CD14-positive monocyte (primary cell): ENCODE measurements around the gene CDHR5. TPM values are rescaled to one million over a fixed set of nuclear protein-coding genes. Genes with fewer than 3 reads are reported as not detected.

Experiments
- DNase-seq, 3 donors: peaks; one replicate each; pipeline ENCODE4 v3.0.0-alpha.2; 2011 to 2022
- H2AFZ ChIP-seq: 2 replicates; pipeline ENCODE4 v1.6.0; 2012; ENCODE audit warnings: mild to moderate bottlenecking, low read depth, low read length, inconsistent platforms; ENCODE audit not compliant: insufficient read depth, poor library complexity, severe bottlenecking
- H3K27ac ChIP-seq, 2 donors: 1 replicate in 1 of 2; 2 replicates in 1 of 2; pipeline ENCODE4 v1.5.1; 2012 to 2013; ENCODE audit warnings: low read length in 2 of 2, control low read depth in 1 of 2, inconsistent platforms in 1 of 2, low read depth in 1 of 2, mild to moderate bottlenecking in 1 of 2
- H3K27me3 ChIP-seq, 2 donors: one replicate each; pipeline versions ENCODE4 v1.6.0 to v1.6.1; 2011 to 2013; ENCODE audit warnings: low read length in 2 of 2; ENCODE audit not compliant: control insufficient read depth in 2 of 2, insufficient read depth in 2 of 2
- H3K36me3 ChIP-seq, 2 donors: replicated peaks in 1 of 2; 1 replicate in 1 of 2; 2 replicates in 1 of 2; pipeline versions ENCODE4 v1.5.1 to v1.6.1; 2012 to 2013; ENCODE audit warnings: low read length in 2 of 2, control low read depth in 1 of 2, inconsistent platforms in 1 of 2, mild to moderate bottlenecking in 1 of 2; ENCODE audit not compliant: insufficient read depth in 2 of 2, control insufficient read depth in 1 of 2
- H3K4me1 ChIP-seq, 2 donors: 1 replicate in 1 of 2; 2 replicates in 1 of 2; pipeline versions ENCODE4 v1.5.1 to v1.6.1; 2012 to 2013; ENCODE audit warnings: low read length in 2 of 2, control low read depth in 1 of 2, inconsistent platforms in 1 of 2, mild to moderate bottlenecking in 1 of 2, moderate library complexity in 1 of 2; ENCODE audit not compliant: insufficient read depth in 2 of 2, control insufficient read depth in 1 of 2
- H3K4me2 ChIP-seq: replicated peaks from 2 replicates; pipeline ENCODE3; 2012; ENCODE audit warnings: low read length, moderate library complexity, mild to moderate bottlenecking; ENCODE audit not compliant: poor library complexity, severe bottlenecking; ENCODE audit errors: extremely low read depth
- H3K4me3 ChIP-seq, 3 experiments: fragments of 200-600 bp in 1 of 3; sonication (generic) in 1 of 3; replicated peaks in 1 of 3; 1 replicate in 2 of 3; 2 replicates in 1 of 3; pipeline ENCODE4 v1.5.1; 2011 to 2013; ENCODE audit warnings: low read length in 3 of 3, mild to moderate bottlenecking in 3 of 3, control low read depth in 2 of 3, low read depth in 2 of 3, inconsistent platforms in 1 of 3, moderate library complexity in 1 of 3
- H3K79me2 ChIP-seq: 2 replicates; pipeline ENCODE4 v1.6.0; 2012; ENCODE audit warnings: mild to moderate bottlenecking, control low read depth, inconsistent platforms, low read length, moderate library complexity; ENCODE audit not compliant: insufficient read depth
- H3K9ac ChIP-seq: 2 replicates; pipeline ENCODE4 v1.6.0; 2017; ENCODE audit warnings: low read length, mild to moderate bottlenecking; ENCODE audit not compliant: insufficient read depth, poor library complexity, severe bottlenecking
- H3K9me3 ChIP-seq, 2 donors: replicated peaks in 1 of 2; 1 replicate in 1 of 2; 2 replicates in 1 of 2; pipeline versions ENCODE4 v1.5.1 to v1.6.1; 2012 to 2013; ENCODE audit warnings: low read length in 2 of 2, control low read depth in 1 of 2; ENCODE audit not compliant: control insufficient read depth in 1 of 2, insufficient read depth in 1 of 2
- H4K20me1 ChIP-seq: 2 replicates; pipeline ENCODE4 v1.6.0; 2012; ENCODE audit warnings: mild to moderate bottlenecking, low read length, control low read depth, moderate library complexity; ENCODE audit not compliant: insufficient read depth
- H3K27ac Mint-ChIP-seq, 7 donors: one replicate each; pipeline ENCODE4 v1.8.0; 2020; ENCODE audit warnings: mild to moderate bottlenecking in 7 of 7, mixed read lengths in 7 of 7, moderate library complexity in 6 of 7, inconsistent platforms in 2 of 7
- H3K27me3 Mint-ChIP-seq, 3 donors: one replicate each; pipeline ENCODE4 v1.8.0; 2021 to 2022; ENCODE audit warnings: low read depth in 3 of 3, mild to moderate bottlenecking in 3 of 3, mixed read lengths in 3 of 3, moderate library complexity in 3 of 3, inconsistent platforms in 1 of 3
- H3K36me3 Mint-ChIP-seq, 2 donors: one replicate each; pipeline ENCODE4 v1.8.0; 2020; ENCODE audit warnings: mixed read lengths in 2 of 2, inconsistent platforms in 1 of 2, mild to moderate bottlenecking in 1 of 2
- H3K4me1 Mint-ChIP-seq: one replicate; pipeline ENCODE4 v1.8.0; 2020; ENCODE audit warnings: mild to moderate bottlenecking, mixed read lengths
- H3K4me3 Mint-ChIP-seq, 2 donors: one replicate each; pipeline ENCODE4 v1.8.0; 2020; ENCODE audit warnings: mild to moderate bottlenecking in 2 of 2, mixed read lengths in 2 of 2, moderate library complexity in 1 of 2
- H3K9me3 Mint-ChIP-seq, 7 donors: one replicate each; pipeline ENCODE4 v1.8.0; 2020 to 2022; ENCODE audit warnings: mixed read lengths in 7 of 7, mild to moderate bottlenecking in 6 of 7, moderate library complexity in 6 of 7, inconsistent platforms in 2 of 7
- WGBS: methylation state at CpG from one replicate; pipeline ENCODE4 v1.1.5; 2013; ENCODE audit warnings: missing lambda C conversion rate; ENCODE audit not compliant: insufficient coverage; 5-methylcytosine and 5-hydroxymethylcytosine counted together
- intact Hi-C, 2 donors: fragments of 100-400 bp; cut with micrococcal nuclease; formaldehyde crosslinking; loops; one replicate each; pipeline versions ENCODE4 v1.15.0 to v1.15.1; 2023
- polyA plus RNA-seq, 3 donors: library from polyadenylated mRNA; depleted of rRNA in 1 of 3; unstranded in 2 of 3; stranded (reverse) in 1 of 3; fragments of 300-500 nt in 2 of 3; fragments of >200 nt in 1 of 3; fragmentation: Illumina TruSeq in 2 of 3; gene quantifications; 1 replicate in 2 of 3; 2 replicates in 1 of 3; pipeline ENCODE4 v1.2.3, GENCODE V29; 2012 to 2021
- TF ChIP-seq, protein P1 (sequence below): fragments of 200-600 bp; IDR thresholded peaks from one replicate; pipeline ENCODE4 v1.8.0; 2022; ENCODE audit warnings: antibody characterized with exemption, mild to moderate bottlenecking

CDHR5 gene
- polyA plus RNA-seq, 3 donors, result 0.18 to 0.43 (median 0.18) TPM

DNA sequence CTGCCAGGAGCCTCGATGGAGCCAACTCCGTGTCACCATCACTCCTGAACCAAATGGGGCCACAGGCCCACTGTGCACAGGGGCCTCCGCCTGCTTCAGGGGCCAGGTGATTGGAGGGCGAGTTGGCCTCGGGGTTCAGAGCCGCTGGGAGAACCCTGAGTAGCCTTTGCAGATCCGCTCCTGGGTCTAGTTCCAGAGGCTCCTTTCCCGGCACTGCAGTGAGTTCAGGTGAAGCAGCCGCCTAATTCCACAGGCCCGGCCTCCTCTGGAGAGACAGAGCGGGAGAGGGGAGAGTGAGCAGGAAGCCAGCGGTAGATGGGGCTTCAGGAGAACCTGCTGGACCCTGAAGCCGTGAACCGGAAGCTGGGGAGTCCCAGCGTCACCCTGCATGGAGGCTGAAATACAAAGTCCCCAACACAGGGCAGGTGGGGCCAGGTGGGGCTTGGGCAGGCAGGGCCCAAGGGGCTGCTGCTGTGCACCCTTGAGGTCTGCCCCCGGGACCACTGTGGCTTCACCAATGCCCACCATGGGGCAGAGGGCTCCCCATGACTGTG is 34.9 kb upstream of the CDHR5 start:
- H2AFZ ChIP-seq, result no peak overlapping the region
- intact Hi-C loops, result loop anchor here in 1 of 2 donors (5.0 kb wide), 1 partner anchor 63 kb away; no protein-coding TSS in a partner anchor
- H3K79me2 ChIP-seq, result no peaks in the 10 kb centered on the region
- Mint-ChIP-seq H3K4me3 (no peak overlapping the region), H3K36me3 (peaks cover 43 to 87% of the 10 kb centered on the region in 2 donors), H3K27ac (no peak overlapping the region), H3K9me3 (no peaks in the 10 kb centered on the region), H3K27me3 (peaks cover 2 to 5% (median 3%) of the 10 kb centered on the region in 3 donors), H3K4me1 (no peaks in the 10 kb centered on the region)
- WGBS, result 96% methylated on average over 15 of the region's 16 CpGs
- no peak overlapping the region for H3K27ac ChIP-seq
- TF ChIP-seq, protein P1, sequence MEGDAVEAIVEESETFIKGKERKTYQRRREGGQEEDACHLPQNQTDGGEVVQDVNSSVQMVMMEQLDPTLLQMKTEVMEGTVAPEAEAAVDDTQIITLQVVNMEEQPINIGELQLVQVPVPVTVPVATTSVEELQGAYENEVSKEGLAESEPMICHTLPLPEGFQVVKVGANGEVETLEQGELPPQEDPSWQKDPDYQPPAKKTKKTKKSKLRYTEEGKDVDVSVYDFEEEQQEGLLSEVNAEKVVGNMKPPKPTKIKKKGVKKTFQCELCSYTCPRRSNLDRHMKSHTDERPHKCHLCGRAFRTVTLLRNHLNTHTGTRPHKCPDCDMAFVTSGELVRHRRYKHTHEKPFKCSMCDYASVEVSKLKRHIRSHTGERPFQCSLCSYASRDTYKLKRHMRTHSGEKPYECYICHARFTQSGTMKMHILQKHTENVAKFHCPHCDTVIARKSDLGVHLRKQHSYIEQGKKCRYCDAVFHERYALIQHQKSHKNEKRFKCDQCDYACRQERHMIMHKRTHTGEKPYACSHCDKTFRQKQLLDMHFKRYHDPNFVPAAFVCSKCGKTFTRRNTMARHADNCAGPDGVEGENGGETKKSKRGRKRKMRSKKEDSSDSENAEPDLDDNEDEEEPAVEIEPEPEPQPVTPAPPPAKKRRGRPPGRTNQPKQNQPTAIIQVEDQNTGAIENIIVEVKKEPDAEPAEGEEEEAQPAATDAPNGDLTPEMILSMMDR, result no peak
- no peaks in the 10 kb centered on the region for H3K27me3 ChIP-seq
- H3K4me3 ChIP-seq, result no peak overlapping the region
- no peak overlapping the region for H3K4me2 ChIP-seq
- H4K20me1 ChIP-seq, result peaks cover 16% of the 10 kb centered on the region
- no peaks in the 10 kb centered on the region for H3K9me3 ChIP-seq
- peaks cover 49 to 66% of the 10 kb centered on the region in 2 donors for H3K36me3 ChIP-seq
- DNase-seq, result no peak
- no peak overlapping the region for H3K9ac ChIP-seq
- H3K4me1 ChIP-seq, result no peaks in the 10 kb centered on the region

DNA sequence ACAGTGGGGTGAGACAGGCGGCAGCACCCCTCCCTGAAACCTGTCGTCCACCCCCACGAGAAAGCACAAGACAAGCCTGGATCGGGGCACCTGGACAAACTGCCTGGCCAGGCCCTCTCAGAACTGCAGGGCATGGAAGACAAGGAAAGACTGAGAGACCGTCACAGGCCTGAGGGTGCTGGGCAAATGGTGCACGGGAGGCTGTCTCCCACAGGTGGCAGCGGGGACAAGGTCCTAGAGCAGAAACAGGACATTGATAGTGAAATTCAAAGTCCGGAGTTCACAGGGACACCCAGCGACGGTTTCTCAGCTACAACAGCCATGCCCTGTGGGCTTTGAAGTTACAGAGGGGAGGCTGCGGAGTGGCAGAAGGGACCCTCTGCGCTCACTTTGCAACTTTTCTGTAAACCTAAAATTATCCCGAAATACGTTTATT is 33.0 kb upstream of the CDHR5 start:
- Histone ChIP-seq H3K79me2 (no peaks in the 10 kb centered on the region), H2AFZ (no peak overlapping the region), H3K9ac (no peak overlapping the region), H3K4me1 (no peaks in the 10 kb centered on the region), H3K36me3 (peaks cover 45 to 62% of the 10 kb centered on the region in 2 donors), H3K9me3 (peaks cover 0 to 6% of the 10 kb centered on the region in 2 donors), H3K4me3 (no peak overlapping the region), H4K20me1 (peaks cover 8% of the 10 kb centered on the region), H3K27ac (no peak overlapping the region), H3K27me3 (no peaks in the 10 kb centered on the region), H3K4me2 (no peak overlapping the region)
- peaks cover 2 to 5% (median 2%) of the 10 kb centered on the region in 3 donors for H3K27me3 Mint-ChIP-seq
- DNase-seq, result no peak
- TF ChIP-seq, protein P1, result no peak
- H3K4me1 Mint-ChIP-seq, result no peaks in the 10 kb centered on the region
- H3K27ac Mint-ChIP-seq, result peak overlapping the region in 1 of 7 donors; percentile 42
- H3K9me3 Mint-ChIP-seq, result peaks cover 0 to 11% (median 4%) of the 10 kb centered on the region in 7 donors
- 94% methylated on average over 14 of the region's 14 CpGs for WGBS
- intact Hi-C loops, result no loop called here
- peaks cover 36 to 82% of the 10 kb centered on the region in 2 donors for H3K36me3 Mint-ChIP-seq
- no peak overlapping the region for H3K4me3 Mint-ChIP-seq
